ENCODE results near the gene F5.

- TF ChIP-seq FOXJ3 (CRISPR knock-in tag; IDR thresholded peaks at IDR 0.05) (no peak), JUNB (CRISPR knock-in tag; conservative IDR thresholded peaks at IDR 0.05) (no peak), ZBTB8A (IDR thresholded peaks at IDR 0.05; ENCODE audit: partially characterized antibody) (no peak), GABPB1 (CRISPR knock-in tag; IDR thresholded peaks at IDR 0.05) (no peak), CREB1 (IDR thresholded peaks at IDR 0.05) (no peak), CREB1 (CRISPR knock-in tag; IDR thresholded peaks at IDR 0.05) (no peak), XRCC5 (IDR thresholded peaks at IDR 0.05; ENCODE audit: low read depth, low read length) (no peak), RB1 (IDR thresholded peaks at IDR 0.05; ENCODE audit: low read depth) (no peak), FOXM1 (IDR thresholded peaks at IDR 0.05; ENCODE audit: low read depth) (no peak), FOXM1 (CRISPR knock-in tag; IDR thresholded peaks at IDR 0.05; ENCODE audit: low read depth) (no peak), MTA3 (IDR thresholded peaks at IDR 0.05; ENCODE audit: borderline replicate concordance) (no peak), CCNT2 (IDR thresholded peaks at IDR 0.05; ENCODE audit: borderline replicate concordance, extremely low read depth, insufficient read length, low read depth, low read length) (no peak), CTCF (IDR thresholded peaks at IDR 0.05 in 2 of 3, conservative IDR thresholded peaks at IDR 0.05 in 1 of 3; ENCODE audit: insufficient read depth in 2 of 3, low read depth in 1 of 3, low read length in 3 of 3) (no peak)
Observed at GRCh38 chr1:169590932-169591331, 4.7 kb upstream of the F5 start.
